CD4-positive, alpha-beta T cell (primary cell): ENCODE results near the gene GPN2. TPM values are rescaled to one million over a fixed set of nuclear protein-coding genes. Genes with fewer than 3 reads are reported as not detected.

Source experiments
- ATAC-seq: fragments of 200-7000 bp; cut with Tn5 transposase; one replicate; pipeline ENCODE4 v1.10.0; 2022; ENCODE audit warnings: mild to moderate bottlenecking; ENCODE audit not compliant: poor library complexity
- CTCF ChIA-PET: fragments of 350-600 bp; sonication (Branson Sonifier 250); formaldehyde crosslinking; loops from one replicate; lab custom pipeline; 2021; ENCODE audit warnings: antibody characterized with exemption, inconsistent platforms; lab: Charles Lee
- POLR2A ChIA-PET: fragments of 350-600 bp; sonication (Branson Sonifier 250); formaldehyde crosslinking; loops from one replicate; lab custom pipeline; 2021; ENCODE audit warnings: antibody characterized with exemption, inconsistent platforms; lab: Charles Lee
- DNase-seq, 14 experiments: peaks; one replicate each; pipeline ENCODE4 v3.0.0-alpha.2; 2013 to 2020; ENCODE audit warnings: mixed read lengths in 2 of 14
- H3K27ac ChIP-seq, 2 donors: one replicate each; pipeline versions ENCODE4 v1.5.1 to v1.7.0; 2013; ENCODE audit warnings: low read length in 2 of 2, low read depth in 1 of 2, mild to moderate bottlenecking in 1 of 2
- H3K27me3 ChIP-seq, 2 experiments: 1 replicate in 1 of 2; 2 replicates in 1 of 2; pipeline versions ENCODE4 v1.6.1 to v1.7.0; 2013; ENCODE audit warnings: low read length in 2 of 2, control low read depth in 1 of 2, mild to moderate bottlenecking in 1 of 2, moderate library complexity in 1 of 2; ENCODE audit not compliant: insufficient read depth in 2 of 2, control insufficient read depth in 1 of 2
- H3K36me3 ChIP-seq: one replicate; pipeline ENCODE4 v1.6.1; 2013; ENCODE audit warnings: low read length, control low read depth; ENCODE audit not compliant: insufficient read depth
- H3K4me1 ChIP-seq: one replicate; pipeline ENCODE4 v1.6.1; 2013; ENCODE audit warnings: low read length, control low read depth; ENCODE audit not compliant: insufficient read depth
- H3K4me3 ChIP-seq: one replicate; pipeline ENCODE4 v1.5.1; 2013; ENCODE audit warnings: mild to moderate bottlenecking, low read length, moderate library complexity
- H3K9me3 ChIP-seq, 2 experiments: 1 replicate in 1 of 2; 2 replicates in 1 of 2; pipeline versions ENCODE4 v1.6.1 to v1.7.0; 2013; ENCODE audit warnings: low read length in 2 of 2, mild to moderate bottlenecking in 2 of 2, control low read depth in 1 of 2, moderate library complexity in 1 of 2; ENCODE audit not compliant: control insufficient read depth in 1 of 2, insufficient read depth in 1 of 2
- H3K27ac Mint-ChIP-seq: one replicate; pipeline ENCODE4 v1.8.0; 2020; ENCODE audit warnings: mixed read lengths
- H3K27me3 Mint-ChIP-seq: one replicate; pipeline ENCODE4 v1.8.0; 2021; ENCODE audit warnings: mixed read lengths
- H3K36me3 Mint-ChIP-seq: one replicate; pipeline ENCODE4 v1.8.0; 2021; ENCODE audit warnings: low read depth, mixed read lengths
- H3K4me1 Mint-ChIP-seq: one replicate; pipeline ENCODE4 v1.8.0; 2021; ENCODE audit warnings: low read depth, mixed read lengths
- H3K4me3 Mint-ChIP-seq: one replicate; pipeline ENCODE4 v1.8.0; 2020; ENCODE audit warnings: mild to moderate bottlenecking, mixed read lengths
- H3K9me3 Mint-ChIP-seq: one replicate; pipeline ENCODE4 v1.8.0; 2020; ENCODE audit warnings: mixed read lengths
- intact Hi-C, 2 experiments: fragments of 100-400 bp; cut with DNase I in 1 of 2; cut with micrococcal nuclease in 1 of 2; formaldehyde crosslinking; loops; one replicate each; pipeline versions ENCODE4 v1.15.1 to v1.9.0; 2023 to 2025; cut with DNase I, micrococcal nuclease
- total RNA-seq, 174 experiments: library from RNA in 2 of 174; stranded (reverse) in 2 of 174; gene quantifications; one replicate each; pipeline ENCODE4 v1.2.3 and lab custom pipeline; 2021 to 2026
- TF ChIP-seq, protein P1 (sequence below): fragments of 200-600 bp; IDR thresholded peaks from one replicate; pipeline ENCODE4 v1.8.0; 2022; ENCODE audit warnings: antibody characterized with exemption, mild to moderate bottlenecking

The GPN2 gene
- total RNA-seq, 2 experiments from 2014 or later: 42.0 to 44.4 TPM

GRCh38 chr1:26921126-26921539 lies 31.1 kb upstream of the GPN2 start:
- peak overlapping the region; percentile 90 for H3K27ac Mint-ChIP-seq
- peak; percentile 47 for ATAC-seq
- POLR2A ChIA-PET: interaction anchor here (1.7 to 2.6 kb wide), 3 partner anchors 20 to 134 kb away, joined by 5 to 33 read pairs (median 12); partner anchors contain the start of genes GPATCH3, GPN2 and PIGV

GRCh38 chr1:26915204-26915842 lies 25.2 kb upstream of the GPN2 start:
- ChIA-PET CTCF (no interaction called here), POLR2A (no interaction called here)
- no peak overlapping the region for H3K27ac Mint-ChIP-seq

More at GRCh38 chr1:26921126-26921539, 31.1 kb upstream of the GPN2 start:
- CTCF ChIA-PET: interaction anchor here (1.0 kb wide), 1 partner anchor 56 kb away, joined by 3 read pairs; no protein-coding TSS in a partner anchor
- Histone ChIP-seq H3K36me3 (peaks cover 21% of the 10 kb centered on the region), H3K4me3 (peak overlapping the region; percentile 74), H3K4me1 (peaks cover 28% of the 10 kb centered on the region), H3K27me3 (no peaks in the 10 kb centered on the region), H3K27ac (peak overlapping the region; percentile 83 to 85), H3K9me3 (no peaks in the 10 kb centered on the region)
- intact Hi-C loops: loop anchor here in 1 of 2 experiments (1.0 to 5.0 kb wide), 3 partner anchors 31 to 311 kb away; partner anchors contain the start of genes GPN2 and WDTC1
- Mint-ChIP-seq H3K36me3 (peaks cover 34% of the 10 kb centered on the region), H3K4me3 (peak overlapping the region; percentile 91), H3K9me3 (no peaks in the 10 kb centered on the region), H3K4me1 (peaks cover 35% of the 10 kb centered on the region), H3K27me3 (no peaks in the 10 kb centered on the region)
- TF ChIP-seq, protein P1, sequence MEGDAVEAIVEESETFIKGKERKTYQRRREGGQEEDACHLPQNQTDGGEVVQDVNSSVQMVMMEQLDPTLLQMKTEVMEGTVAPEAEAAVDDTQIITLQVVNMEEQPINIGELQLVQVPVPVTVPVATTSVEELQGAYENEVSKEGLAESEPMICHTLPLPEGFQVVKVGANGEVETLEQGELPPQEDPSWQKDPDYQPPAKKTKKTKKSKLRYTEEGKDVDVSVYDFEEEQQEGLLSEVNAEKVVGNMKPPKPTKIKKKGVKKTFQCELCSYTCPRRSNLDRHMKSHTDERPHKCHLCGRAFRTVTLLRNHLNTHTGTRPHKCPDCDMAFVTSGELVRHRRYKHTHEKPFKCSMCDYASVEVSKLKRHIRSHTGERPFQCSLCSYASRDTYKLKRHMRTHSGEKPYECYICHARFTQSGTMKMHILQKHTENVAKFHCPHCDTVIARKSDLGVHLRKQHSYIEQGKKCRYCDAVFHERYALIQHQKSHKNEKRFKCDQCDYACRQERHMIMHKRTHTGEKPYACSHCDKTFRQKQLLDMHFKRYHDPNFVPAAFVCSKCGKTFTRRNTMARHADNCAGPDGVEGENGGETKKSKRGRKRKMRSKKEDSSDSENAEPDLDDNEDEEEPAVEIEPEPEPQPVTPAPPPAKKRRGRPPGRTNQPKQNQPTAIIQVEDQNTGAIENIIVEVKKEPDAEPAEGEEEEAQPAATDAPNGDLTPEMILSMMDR: no peak
- no peak for DNase-seq

DNA sequence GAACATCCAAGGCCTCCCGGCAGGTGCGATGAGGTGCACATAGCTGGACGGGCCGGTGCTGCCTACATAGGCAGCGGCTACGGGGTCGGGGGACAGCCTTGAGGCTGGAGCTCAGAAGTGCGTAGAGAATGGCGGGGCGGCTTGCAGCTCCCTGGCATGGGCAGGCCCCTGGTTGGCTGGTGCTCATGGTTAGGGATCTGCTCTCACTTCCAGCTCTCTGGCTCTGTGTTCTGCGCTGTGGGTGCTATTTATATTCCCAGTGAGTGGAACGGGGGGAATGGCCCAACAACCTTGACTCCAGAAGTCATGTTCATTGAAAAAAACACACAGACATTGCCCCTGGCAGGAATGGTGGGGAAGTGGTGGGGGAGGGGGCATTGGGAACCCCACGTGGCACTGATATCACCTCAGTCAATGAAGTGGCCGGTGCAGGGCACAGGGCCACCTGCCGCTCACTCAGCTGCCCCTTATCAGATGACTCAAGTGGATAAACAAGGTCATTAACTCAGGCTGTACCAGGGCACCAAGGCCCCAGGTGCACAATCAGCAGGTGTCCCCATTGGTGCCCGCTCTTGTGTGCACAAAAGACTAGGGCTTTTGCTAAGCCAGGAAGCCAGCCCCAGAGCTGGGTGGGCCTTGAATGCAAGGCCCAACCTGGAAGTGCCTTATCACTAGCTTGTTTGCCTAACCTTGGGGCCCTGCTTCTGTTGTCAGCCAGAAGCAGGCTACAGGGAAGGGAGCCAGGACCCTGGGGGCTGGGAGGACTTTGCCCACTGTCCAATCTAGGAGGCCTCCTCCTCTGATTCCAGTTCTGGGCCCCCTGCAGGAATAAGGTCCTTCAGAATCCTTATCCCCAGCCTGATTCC lies 23.9 kb upstream of the GPN2 start, which contains the start of gene NR0B2:
Gene NR0B2 (minus strand): TSS at position 222 of the 866 bp plus-strand sequence. CDS start 35 bp downstream, at position 187.
- H3K4me1 ChIP-seq: no peaks in the 10 kb centered on the region
- H3K4me3 ChIP-seq: no peak within 1 kb of the TSS
- ATAC-seq (no peak), DNase-seq (no peak)
- no peaks in the 10 kb centered on the region for H3K9me3 Mint-ChIP-seq
- intact Hi-C loops: no loop called here
- H3K36me3 ChIP-seq: no peaks in the 10 kb centered on the region
- H3K27ac ChIP-seq: no peak within 1 kb of the TSS
- ChIA-PET CTCF (no interaction called here), POLR2A (interaction anchor here (0.5 kb wide), 1 partner anchor 14 kb away, joined by 3 read pairs; the partner anchor contains the start of gene GPATCH3)
- H3K36me3 Mint-ChIP-seq: no peaks in the 10 kb centered on the region
- H3K27ac Mint-ChIP-seq: no peak within 1 kb of the TSS
- H3K27me3 Mint-ChIP-seq: peaks cover 4% of the 10 kb centered on the region
- H3K4me1 Mint-ChIP-seq: no peaks in the 10 kb centered on the region
- H3K27me3 ChIP-seq: no peaks in the 10 kb centered on the region
- no peak within 1 kb of the TSS for H3K4me3 Mint-ChIP-seq
- no peaks in the 10 kb centered on the region for H3K9me3 ChIP-seq
- TF ChIP-seq, protein P1: no peak

More at GRCh38 chr1:26915204-26915842, 25.2 kb upstream of the GPN2 start:
- Mint-ChIP-seq H3K9me3 (no peaks in the 10 kb centered on the region), H3K4me1 (peaks cover 4% of the 10 kb centered on the region), H3K27me3 (no peaks in the 10 kb centered on the region), H3K36me3 (no peaks in the 10 kb centered on the region), H3K4me3 (no peak overlapping the region)
- TF ChIP-seq, protein P1: no peak
- Histone ChIP-seq H3K36me3 (no peaks in the 10 kb centered on the region), H3K4me1 (no peaks in the 10 kb centered on the region), H3K27ac (no peak overlapping the region), H3K4me3 (no peak overlapping the region), H3K27me3 (no peaks in the 10 kb centered on the region), H3K9me3 (no peaks in the 10 kb centered on the region)
- ATAC-seq (no peak), DNase-seq (no peak)
- intact Hi-C loops: no loop called here
